ENCODE measurements around the gene CMC1. TPM values are rescaled to one million over a fixed set of nuclear protein-coding genes. Genes with fewer than 3 reads are reported as not detected.

CMC1 gene
- total RNA-seq, 2 experiments from 2014 or later: 22.4 to 29.0 TPM

DNA sequence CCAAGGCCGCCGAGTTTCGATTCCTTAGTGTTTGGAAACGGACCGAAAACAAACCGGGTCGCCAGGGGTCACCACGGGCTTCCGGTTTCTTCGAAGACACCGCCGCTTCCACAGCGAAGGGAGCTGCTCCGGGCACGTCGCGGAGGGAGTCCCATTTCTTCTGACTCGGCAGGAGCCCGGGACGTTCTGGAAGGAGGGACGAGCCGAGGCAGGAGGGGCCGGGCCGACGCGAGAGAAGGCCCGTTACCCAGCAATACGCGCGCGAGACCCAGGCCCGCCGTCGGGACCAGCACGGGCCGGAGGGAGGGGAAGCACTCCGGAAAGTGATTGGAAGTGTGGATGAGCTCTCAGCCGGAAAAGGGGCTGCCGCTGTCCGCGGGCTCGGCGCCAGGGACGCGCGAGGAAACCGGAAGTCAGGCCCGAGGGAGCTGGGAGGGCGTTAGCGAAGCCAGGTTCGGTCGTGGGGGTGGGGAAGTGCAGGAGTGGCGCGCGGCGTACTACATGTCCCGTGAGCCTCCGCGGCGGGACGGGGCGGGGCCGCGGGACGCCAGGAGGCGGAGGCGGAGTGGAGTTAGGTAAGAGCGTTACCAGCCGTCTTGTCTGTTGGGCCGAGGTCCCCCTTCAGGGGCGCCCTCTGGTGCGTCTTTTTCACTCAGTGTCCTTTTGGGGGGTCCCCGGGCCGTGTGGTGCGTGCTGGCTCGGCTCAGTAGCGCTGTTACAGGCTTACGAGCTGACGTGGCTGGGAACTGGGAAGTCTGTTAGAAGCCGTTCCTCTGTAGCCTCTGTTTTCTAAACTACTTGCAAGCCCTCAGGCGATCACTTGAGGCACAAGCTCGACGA is 107.4 kb downstream of the CMC1 start, which contains the start of the genes AZI2 and ZCWPW2:
Gene AZI2 (minus strand): TSS at position 196 of the 840 bp plus-strand sequence. CDS start 8,207 bp downstream, outside the sequence.
Gene ZCWPW2 (plus strand): TSS at position 93 of the 840 bp plus-strand sequence. CDS start 64,348 bp downstream, outside the sequence.
- peak within 1 kb of the TSS; percentile 93 for H3K27ac Mint-ChIP-seq
- ATAC-seq: peak; percentile 87
- peaks cover 30% of the 10 kb centered on the region for H3K36me3 Mint-ChIP-seq (ENCODE audit: low read depth)
- CTCF ChIA-PET: interaction anchor here (1.1 to 2.0 kb wide), 6 partner anchors 9 to 637 kb away, joined by 3 to 12 read pairs (median 5); partner anchors contain the start of gene EOMES
- peaks cover 41% of the 10 kb centered on the region for H3K4me1 Mint-ChIP-seq (ENCODE audit: low read depth)
- peak within 1 kb of the TSS; percentile 96 for H3K4me3 Mint-ChIP-seq
- TF ChIP-seq, protein P1, sequence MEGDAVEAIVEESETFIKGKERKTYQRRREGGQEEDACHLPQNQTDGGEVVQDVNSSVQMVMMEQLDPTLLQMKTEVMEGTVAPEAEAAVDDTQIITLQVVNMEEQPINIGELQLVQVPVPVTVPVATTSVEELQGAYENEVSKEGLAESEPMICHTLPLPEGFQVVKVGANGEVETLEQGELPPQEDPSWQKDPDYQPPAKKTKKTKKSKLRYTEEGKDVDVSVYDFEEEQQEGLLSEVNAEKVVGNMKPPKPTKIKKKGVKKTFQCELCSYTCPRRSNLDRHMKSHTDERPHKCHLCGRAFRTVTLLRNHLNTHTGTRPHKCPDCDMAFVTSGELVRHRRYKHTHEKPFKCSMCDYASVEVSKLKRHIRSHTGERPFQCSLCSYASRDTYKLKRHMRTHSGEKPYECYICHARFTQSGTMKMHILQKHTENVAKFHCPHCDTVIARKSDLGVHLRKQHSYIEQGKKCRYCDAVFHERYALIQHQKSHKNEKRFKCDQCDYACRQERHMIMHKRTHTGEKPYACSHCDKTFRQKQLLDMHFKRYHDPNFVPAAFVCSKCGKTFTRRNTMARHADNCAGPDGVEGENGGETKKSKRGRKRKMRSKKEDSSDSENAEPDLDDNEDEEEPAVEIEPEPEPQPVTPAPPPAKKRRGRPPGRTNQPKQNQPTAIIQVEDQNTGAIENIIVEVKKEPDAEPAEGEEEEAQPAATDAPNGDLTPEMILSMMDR (IDR thresholded peaks at IDR 0.05): no peak
- H3K27me3 Mint-ChIP-seq: no peaks in the 10 kb centered on the region
- peaks cover 6% of the 10 kb centered on the region for H3K9me3 Mint-ChIP-seq
- intact Hi-C loops (cut with micrococcal nuclease): no loop called here
- POLR2A ChIA-PET: interaction anchor here (1.0 to 1.4 kb wide), 6 partner anchors 20 to 636 kb away, joined by 3 to 5 read pairs (median 4); no protein-coding TSS in a partner anchor
- DNase-seq: peak; percentile 95

DNA sequence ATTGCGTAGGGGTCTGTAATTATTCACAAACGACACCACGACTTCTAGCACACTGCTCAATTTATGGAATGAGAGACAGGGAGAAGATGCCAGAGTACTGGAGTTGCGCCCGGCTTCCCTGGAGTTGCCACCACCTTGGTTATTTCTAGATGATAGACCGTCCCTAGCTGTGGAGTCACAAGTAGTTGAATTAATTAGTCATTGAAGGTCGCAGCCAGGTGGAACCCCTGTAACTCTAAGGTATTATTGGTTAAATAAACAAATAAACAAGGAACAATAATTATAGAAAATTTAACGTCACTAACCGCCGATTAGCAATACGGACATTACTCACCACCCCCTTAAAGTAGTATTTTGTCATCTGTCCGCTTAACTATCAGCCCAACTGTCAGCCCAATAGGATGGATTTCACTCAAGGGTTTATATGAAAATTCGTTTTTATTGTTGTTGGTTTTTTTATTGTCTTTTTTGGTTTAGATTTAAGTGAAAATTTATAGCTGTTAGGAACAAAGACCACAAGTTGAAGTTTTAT is 108.1 kb downstream of the CMC1 start:
- intact Hi-C loops (cut with micrococcal nuclease): no loop called here
- Mint-ChIP-seq H3K4me1 (ENCODE audit: low read depth) (peaks cover 41% of the 10 kb centered on the region), H3K4me3 (peak overlapping the region; percentile 96), H3K9me3 (peaks cover 8% of the 10 kb centered on the region), H3K36me3 (ENCODE audit: low read depth) (peaks cover 34% of the 10 kb centered on the region), H3K27me3 (no peaks in the 10 kb centered on the region), H3K27ac (peak overlapping the region; percentile 93)
- POLR2A ChIA-PET: interaction anchor here (1.0 to 1.4 kb wide), 5 partner anchors 21 to 637 kb away, joined by 3 to 5 read pairs (median 4); no protein-coding TSS in a partner anchor
- CTCF ChIA-PET: interaction anchor here (1.1 to 2.0 kb wide), 6 partner anchors 10 to 638 kb away, joined by 3 to 12 read pairs (median 5); partner anchors contain the start of gene EOMES
- TF ChIP-seq, protein P1 (IDR thresholded peaks at IDR 0.05): no peak
- DNase-seq (no peak), ATAC-seq (peak; percentile 1)

Other genes starting within 250 kb of the CMC1 start
- under 1 TPM in 1 of 2 experiments, not detected in 1; 0.68 TPM for gene ZCWPW2, start 107.1 kb downstream of the CMC1 start, total RNA-seq
- gene AZI2, start 107.2 kb downstream of the CMC1 start, total RNA-seq: 10 to 100 TPM; 35.1 to 39.1 TPM